HEK293T (cell line): ENCODE data around the gene RRBP1.

ENCODE experiments used
- FOXM1 ChIP-seq: fragments of 450-650 bp; IDR thresholded peaks from 2 replicates; pipeline ENCODE4 v1.6.1; 2017; ENCODE audit warnings: mild to moderate bottlenecking, borderline replicate concordance
- L3MBTL2 ChIP-seq: fragments of 450-650 bp; conservative IDR thresholded peaks from 2 replicates; pipeline ENCODE4 v1.6.1; 2016; ENCODE audit warnings: mild to moderate bottlenecking
- SUZ12 ChIP-seq: fragments of 450-650 bp; IDR thresholded peaks from 2 replicates; pipeline ENCODE4 v1.6.1; 2016; ENCODE audit warnings: mild to moderate bottlenecking
- TF ChIP-seq, protein P1 (sequence below): fragments of 450-650 bp; IDR thresholded peaks from 2 replicates; pipeline ENCODE4 v1.6.1; 2016

DNA sequence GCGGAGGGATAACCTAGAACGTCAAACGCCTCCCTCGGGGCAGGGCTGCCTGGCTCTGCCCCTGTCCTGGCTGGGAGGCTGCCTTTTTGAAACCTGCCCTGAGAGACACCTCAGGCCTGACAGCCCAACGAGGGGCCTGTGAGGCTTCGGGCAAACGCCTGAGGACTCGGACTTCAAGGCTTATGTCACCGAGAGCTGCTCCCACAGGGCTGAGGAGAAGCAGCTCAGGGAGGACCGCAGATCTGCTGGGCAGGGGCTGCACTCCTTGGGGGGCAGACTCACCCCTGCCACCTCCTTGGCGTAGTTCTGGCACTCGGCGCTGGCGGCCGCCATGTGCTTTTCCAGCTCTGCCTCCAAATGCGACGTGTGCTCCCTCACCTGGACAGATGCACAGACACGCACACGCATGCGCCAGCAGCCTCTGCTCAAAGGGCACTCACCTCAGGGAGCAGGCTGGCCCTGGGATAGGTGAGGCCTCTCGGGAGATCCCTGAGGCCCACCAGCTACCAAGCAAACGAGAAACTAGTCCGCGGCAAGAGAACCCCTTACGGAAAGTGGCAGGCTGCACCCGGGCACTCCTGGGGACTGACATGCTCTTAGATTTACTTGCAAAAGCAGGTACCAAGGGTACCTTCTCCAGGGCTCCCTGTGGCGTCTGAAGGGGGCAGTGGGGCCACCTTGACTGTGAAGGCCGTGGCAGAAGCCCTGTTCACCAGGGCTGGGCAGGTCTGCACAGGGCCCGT, 62.5 kb downstream of the RRBP1 start:
- TF ChIP-seq, protein P1, sequence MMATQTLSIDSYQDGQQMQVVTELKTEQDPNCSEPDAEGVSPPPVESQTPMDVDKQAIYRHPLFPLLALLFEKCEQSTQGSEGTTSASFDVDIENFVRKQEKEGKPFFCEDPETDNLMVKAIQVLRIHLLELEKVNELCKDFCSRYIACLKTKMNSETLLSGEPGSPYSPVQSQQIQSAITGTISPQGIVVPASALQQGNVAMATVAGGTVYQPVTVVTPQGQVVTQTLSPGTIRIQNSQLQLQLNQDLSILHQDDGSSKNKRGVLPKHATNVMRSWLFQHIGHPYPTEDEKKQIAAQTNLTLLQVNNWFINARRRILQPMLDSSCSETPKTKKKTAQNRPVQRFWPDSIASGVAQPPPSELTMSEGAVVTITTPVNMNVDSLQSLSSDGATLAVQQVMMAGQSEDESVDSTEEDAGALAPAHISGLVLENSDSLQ = no peak
- TF ChIP-seq FOXM1 (no peak), SUZ12 (no peak), L3MBTL2 (no peak)
